ENCODE data around the gene EIF2A.
"Not testable (repeated sequence)": the region's sequence is repeated elsewhere in the genome, so short reads cannot be mapped to it uniquely, and the experiment has no call there.

Gene EIF2A

GRCh38 chr3:150543531-150543930, 3.1 kb upstream of the EIF2A start:
- DNase-seq (ENCODE audit: low spot score): no peak

GRCh38 chr3:150544041-150544440, 2.5 kb upstream of the EIF2A start:
- DNase-seq (ENCODE audit: low spot score): no peak

GRCh38 chr3:150544726-150545125, 1.9 kb upstream of the EIF2A start:
- no peak for DNase-seq (ENCODE audit: low spot score)

DNA sequence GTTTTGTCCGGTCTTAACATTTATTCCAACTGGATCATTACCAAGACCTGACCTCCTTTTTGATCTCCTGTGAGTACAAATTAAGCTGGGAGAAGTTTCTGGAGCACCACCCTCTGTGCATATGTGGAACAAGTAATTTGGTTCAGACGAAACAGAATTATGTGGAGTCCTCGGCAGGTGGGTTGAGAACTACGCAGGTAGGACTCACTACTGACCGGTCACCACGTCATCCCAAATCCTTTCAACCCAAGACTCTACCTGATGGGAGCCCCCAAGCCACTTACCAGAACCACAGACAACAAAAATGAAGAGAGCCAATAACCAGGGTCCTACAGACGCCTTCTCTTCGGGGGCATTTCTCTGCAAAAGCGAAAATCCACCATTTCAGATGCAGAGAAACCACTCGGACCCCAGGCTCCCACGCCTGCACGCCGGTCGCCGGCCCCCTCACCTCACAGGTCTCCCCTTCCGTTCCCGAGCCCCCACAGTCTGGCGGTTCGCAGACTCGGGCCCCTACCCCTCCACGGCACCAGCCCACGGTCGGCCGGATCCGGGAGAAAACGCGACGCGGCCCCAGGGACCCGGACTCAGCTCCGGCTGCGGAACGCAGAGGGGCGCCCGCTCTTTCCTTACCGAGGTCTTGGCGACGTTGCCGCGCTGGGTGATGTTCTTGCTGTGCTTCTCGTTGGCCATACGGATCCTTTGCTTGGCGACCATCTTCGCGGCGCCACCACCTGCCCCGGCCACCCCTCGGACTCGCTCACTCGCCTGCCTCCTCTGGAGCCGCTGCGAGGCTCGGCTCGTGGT, 965 bp upstream of the EIF2A start:
- no peak for DNase-seq (ENCODE audit: low spot score)

DNA sequence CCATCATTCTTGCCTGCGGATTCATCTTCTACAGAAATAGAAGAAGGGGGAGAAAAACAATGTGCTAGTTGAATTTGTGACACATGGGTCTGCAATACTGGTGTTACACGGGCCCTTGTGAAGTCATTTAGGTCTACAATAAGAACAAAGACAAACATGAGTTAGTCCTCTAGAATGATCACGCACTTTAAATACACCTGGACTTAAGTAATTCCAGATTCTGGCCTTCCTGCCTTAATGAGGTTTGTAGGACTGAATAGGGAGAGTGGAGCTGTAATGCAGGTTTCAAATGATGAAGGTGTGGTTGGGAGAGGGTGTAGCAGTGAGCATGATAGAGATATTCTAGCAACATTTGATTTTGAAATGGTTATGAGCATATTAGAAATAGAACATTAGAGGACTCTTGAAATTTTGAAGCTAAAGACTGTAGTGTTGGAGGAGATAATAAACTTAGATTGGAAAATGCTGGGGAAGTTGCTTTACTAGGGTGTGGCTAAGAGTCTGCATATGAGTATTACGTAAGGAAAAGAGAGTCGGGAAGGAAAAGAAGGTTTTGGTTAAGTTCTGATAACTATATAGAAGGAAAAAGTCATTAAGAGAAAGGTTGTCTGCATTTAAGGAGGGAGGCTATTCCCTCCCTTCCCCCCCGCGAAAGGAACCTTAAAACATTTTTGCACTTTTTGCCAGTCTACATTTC, 606 bp downstream of the EIF2A start:
- DNase-seq (ENCODE audit: low spot score): no peak

- DNase-seq (ENCODE audit: low spot score): no peak
Measured at GRCh38 chr3:150555859-150556436, 9.4 kb downstream of the EIF2A start.

DNA sequence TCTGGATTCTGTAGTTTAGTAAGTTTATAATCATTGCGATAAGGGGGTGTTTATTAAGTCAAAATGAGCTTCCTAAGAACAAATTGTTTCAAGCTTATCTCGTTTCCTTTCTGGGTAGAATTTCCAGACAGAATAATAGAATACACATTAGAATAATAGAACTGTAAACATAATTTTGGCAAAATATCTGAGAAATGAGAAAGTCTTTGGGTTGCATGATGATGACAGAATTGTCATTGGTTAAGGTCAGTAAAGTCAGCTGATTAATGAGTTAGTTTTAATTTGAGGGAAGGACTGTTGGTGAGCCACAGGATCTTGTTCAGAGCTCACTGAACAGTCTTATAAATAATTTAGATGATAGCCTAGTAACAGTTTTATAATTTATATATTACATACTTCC, 10.2 kb downstream of the EIF2A start:
- no peak for DNase-seq (ENCODE audit: low spot score)

DNA sequence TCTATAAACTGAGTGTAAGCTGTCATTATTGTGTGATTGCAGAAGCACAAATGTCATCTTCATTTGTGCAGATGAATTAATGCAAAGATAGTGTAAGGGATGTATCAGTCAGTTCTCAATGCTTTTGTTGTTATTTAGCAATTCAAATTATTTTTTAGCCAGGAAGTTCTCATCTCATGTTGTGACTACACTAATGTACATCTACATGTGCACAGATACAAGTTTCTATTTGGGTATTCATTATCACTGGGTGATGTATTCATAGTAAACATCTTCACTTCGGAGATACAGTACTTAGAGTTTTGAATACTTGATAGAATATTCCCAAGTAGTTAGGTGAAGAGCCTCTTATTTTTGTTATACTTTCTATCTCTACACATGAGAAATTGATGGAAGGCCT, 11.1 kb downstream of the EIF2A start:
- no peak for DNase-seq (ENCODE audit: low spot score)

- DNase-seq (ENCODE audit: low spot score): no peak
Measured at GRCh38 chr3:150564243-150564642, 17.7 kb downstream of the EIF2A start.

DNA sequence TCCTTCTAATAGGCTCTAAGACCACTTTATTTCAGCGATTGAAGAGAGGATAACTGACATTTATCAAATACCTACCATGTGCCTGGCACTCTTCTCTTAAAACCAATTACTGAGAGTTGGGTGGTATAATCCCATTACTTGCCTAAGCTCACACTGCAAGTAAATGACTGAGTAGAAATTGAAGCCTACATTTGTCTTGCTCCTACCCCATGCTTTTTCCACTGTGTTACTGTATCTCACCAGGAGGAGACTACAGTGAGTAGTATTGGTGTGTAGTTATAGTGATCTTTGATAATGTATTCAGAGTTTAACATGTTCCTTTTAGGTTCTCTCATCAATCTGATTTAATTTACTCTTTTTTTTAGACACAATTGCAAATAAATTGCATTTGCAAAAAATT, 20.7 kb downstream of the EIF2A start:
- DNase-seq (ENCODE audit: low spot score): no peak

DNA sequence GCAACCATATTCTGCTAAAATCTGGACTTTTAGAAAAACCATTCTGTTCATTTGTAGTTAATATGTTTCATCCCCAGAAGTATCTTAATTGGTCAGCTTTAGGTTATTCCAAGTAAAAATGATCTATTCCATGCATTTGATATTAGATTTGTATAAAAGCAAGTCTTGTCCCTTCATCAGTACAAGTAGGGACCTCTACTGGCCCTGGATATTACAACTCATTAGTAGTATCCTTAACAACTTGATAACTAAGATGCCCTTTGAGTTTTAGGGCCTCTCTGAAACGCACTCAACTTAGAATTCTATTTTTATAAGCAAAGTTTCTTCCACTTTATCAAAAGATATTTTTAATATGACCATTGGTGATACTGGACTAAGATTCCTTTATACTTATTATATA, 31.3 kb downstream of the EIF2A start:
- DNase-seq (ENCODE audit: low spot score): no peak

GRCh38 chr3:150581174-150581573, 34.6 kb downstream of the EIF2A start:
- DNase-seq (ENCODE audit: low spot score): no peak

DNA sequence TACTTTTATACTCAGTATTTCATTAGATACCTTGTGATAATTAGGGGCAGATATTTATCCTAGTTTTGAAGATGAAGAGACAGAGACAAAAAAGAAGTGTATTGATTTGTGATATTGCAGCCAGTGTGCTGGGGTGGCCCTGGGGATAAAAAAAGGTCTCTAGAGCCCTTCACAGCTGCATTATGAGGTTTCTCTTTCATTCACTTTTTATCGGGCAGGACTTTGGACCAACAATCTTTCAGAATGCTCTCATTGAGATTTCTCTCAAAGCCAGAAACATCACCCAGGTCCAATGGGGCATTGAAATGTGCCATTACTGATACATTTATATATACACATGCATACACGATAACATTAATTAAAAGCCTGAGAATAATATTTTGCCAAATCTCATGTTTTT, 36.0 kb downstream of the EIF2A start:
- DNase-seq (ENCODE audit: low spot score): no peak

DNA sequence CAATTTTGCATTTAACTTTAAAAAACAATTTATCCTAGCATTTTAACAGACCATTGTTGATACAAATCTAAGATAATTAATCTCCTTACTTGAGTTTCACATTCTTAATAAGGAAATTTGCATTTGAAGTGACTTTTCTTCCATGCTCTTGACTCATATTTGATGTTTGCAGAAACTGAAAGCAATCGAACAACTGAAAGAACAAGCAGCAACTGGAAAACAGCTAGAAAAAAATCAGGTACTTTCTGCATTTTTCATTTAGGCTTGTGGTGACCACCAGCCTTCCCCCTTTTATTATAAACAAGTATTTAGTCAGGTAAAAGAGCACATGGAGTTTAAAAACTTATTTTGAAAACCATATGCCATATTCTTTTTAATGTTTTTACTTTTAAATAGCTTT, 36.4 kb downstream of the EIF2A start:
- no peak for DNase-seq (ENCODE audit: low spot score)

DNA sequence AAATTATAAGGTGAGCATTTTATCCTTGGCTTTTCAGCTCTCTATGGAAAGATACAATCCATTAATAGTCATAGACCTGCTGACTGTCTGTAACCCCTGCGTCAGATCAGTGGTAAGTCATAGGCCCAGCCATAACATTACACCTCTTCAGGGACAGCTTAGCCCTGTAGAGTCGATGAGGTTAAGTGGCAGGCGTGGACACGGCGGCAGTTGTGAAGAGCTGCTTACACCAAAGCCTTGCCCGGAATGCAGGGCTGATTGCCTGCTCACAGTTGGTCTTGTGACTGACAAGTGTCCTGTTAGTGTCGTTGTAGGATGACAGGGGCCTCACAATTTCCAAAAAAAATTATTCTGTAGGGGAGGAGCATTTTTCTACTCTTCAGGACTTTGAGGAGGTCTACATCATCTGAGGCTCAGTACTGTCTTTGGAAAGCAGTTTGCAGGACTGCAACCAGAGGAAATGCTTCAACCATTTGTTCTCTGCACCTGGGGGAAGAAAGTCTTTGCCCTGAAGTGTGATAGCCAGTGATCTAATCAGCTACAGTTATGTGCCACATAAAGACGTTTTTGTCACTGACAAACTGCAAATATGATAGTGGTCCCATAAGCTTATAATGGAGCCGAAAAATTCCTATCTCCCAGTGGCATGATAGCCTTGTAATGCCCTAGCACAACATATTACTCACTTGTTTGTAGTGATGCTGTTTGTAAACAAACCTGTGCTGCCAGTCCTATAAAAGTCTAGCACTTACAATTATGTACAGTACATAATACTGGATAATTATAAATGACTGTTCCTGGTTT, 41.6 kb downstream of the EIF2A start:
- DNase-seq (ENCODE audit: low spot score): no peak

GRCh38 chr3:150589759-150590158, 43.2 kb downstream of the EIF2A start:
- DNase-seq (ENCODE audit: low spot score): no peak

GRCh38 chr3:150594150-150594549, 47.6 kb downstream of the EIF2A start:
- no peak for DNase-seq (ENCODE audit: low spot score)

DNA sequence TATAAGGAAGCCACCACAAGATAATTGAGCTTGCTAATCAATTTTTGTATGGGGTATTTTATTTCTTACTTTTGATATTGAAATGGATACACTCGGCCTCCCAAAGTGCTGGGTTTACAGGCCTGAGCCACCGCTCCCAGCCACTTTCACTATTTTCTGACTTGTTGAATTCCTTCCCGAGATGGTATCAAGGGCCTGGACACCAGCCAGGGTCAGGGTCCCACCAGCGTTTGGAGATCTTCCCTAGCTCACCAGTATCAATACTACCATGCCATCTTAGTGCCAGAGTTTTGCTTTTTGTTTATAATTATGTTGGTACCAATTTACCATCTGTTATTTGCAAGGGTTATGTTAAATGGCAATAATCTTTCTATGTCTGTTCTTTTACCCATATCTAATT, 51.1 kb downstream of the EIF2A start:
- no peak for DNase-seq (ENCODE audit: low spot score)

- no peak for DNase-seq (ENCODE audit: low spot score)
Measured at GRCh38 chr3:150599611-150600297, 53.2 kb downstream of the EIF2A start.

GRCh38 chr3:150600647-150601530, 54.3 kb downstream of the EIF2A start:
- not testable (repeated sequence) for DNase-seq (ENCODE audit: low spot score)

All from left forelimb (tissue), 1 donor.